Kidney (tissue), 14 donors: ENCODE data around the gene LAMTOR5. TPM values are rescaled to one million over a fixed set of nuclear protein-coding genes. Genes with fewer than 3 reads are reported as not detected.

Experiments used
- DNase-seq, 5 donors: peaks; one replicate each; pipeline ENCODE4 v3.0.0-alpha.2; 2013 to 2020
- FAIRE-seq: peaks from 2 replicates; lab custom pipeline; 2012; peaks lifted over from hg19 to GRCh38; lab: Jason Lieb, UNC
- H3K27ac ChIP-seq, 2 donors: one replicate each; pipeline ENCODE4 v1.7.0; 2013; ENCODE audit warnings: low read depth in 2 of 2, low read length in 2 of 2, inconsistent platforms in 1 of 2
- H3K27me3 ChIP-seq: one replicate; pipeline ENCODE4 v1.7.1; 2013; ENCODE audit warnings: low read length, inconsistent platforms; ENCODE audit not compliant: control insufficient read depth, insufficient read depth
- H3K36me3 ChIP-seq, 3 donors: one replicate each; pipeline versions ENCODE4 v1.7.0 to v1.7.1; 2013; ENCODE audit warnings: low read length in 3 of 3, control low read depth in 1 of 3, inconsistent platforms in 1 of 3; ENCODE audit not compliant: insufficient read depth in 3 of 3, control insufficient read depth in 2 of 3
- H3K4me1 ChIP-seq, 3 donors: one replicate each; pipeline versions ENCODE4 v1.7.0 to v1.7.1; 2013; ENCODE audit warnings: low read length in 3 of 3, inconsistent platforms in 1 of 3, low read depth in 1 of 3; ENCODE audit not compliant: control insufficient read depth in 2 of 3, insufficient read depth in 2 of 3
- H3K4me3 ChIP-seq, 3 donors: one replicate each; pipeline versions ENCODE4 v1.7.0 to v1.8.1; 2013; ENCODE audit warnings: low read length in 3 of 3, control low read depth in 1 of 3, inconsistent platforms in 1 of 3
- H3K9ac ChIP-seq, 3 donors: one replicate each; pipeline versions ENCODE4 v1.7.0 to v1.7.1; 2013; ENCODE audit warnings: low read length in 3 of 3, control low read depth in 1 of 3, inconsistent platforms in 1 of 3
- H3K9me3 ChIP-seq, 3 donors: one replicate each; pipeline versions ENCODE4 v1.7.0 to v1.7.1; 2013; ENCODE audit warnings: low read length in 3 of 3, control low read depth in 1 of 3, inconsistent platforms in 1 of 3; ENCODE audit not compliant: control insufficient read depth in 2 of 3, insufficient read depth in 1 of 3
- intact Hi-C: fragments of 100-400 bp; cut with DNase I; formaldehyde crosslinking; loops from one replicate; pipeline ENCODE4 v1.11.1; 2022
- polyA plus RNA-seq: library from polyadenylated mRNA; stranded (reverse); fragments of 350-450 nt; fragmentation: Illumina TruSeq; extraction: RNeasy Lipid Tissue Mini Kit (QIAGEN cat#74804); gene quantifications from one replicate; pipeline ENCODE4 v1.2.3, GENCODE V29; 2014; ENCODE audit warnings: low read depth, low replicate concordance; ENCODE audit not compliant: insufficient read depth
- total RNA-seq: library from RNA; stranded (reverse); fragmentation: NEBNext Ultra II Directional; extraction: Animal tissue kit (Norgen Biotek cat#: 25700); gene quantifications from one replicate; pipeline ENCODE4 v1.2.1, GENCODE V29; 2021
- TF ChIP-seq, protein P1 (sequence below): IDR thresholded peaks from 3 replicates; pipeline ENCODE4 v1.5.1; 2012; ENCODE audit warnings: mild to moderate bottlenecking, moderate library complexity, borderline replicate concordance; ENCODE audit not compliant: insufficient read depth; ENCODE audit errors: extremely low read depth
- donor health status: control.
- donor health status: control.
- donor health status: control.
- donor health status: control.
- donor health status: control.
- donor health status: DM: yes; HTN: yes; CAD: no.
- donor health status: Normal renal cell carcinoma (clear cell type).

The LAMTOR5 gene
- total and polyA plus RNA-seq, 2 donors from 2014 or later: 183 to 600 TPM

DNA sequence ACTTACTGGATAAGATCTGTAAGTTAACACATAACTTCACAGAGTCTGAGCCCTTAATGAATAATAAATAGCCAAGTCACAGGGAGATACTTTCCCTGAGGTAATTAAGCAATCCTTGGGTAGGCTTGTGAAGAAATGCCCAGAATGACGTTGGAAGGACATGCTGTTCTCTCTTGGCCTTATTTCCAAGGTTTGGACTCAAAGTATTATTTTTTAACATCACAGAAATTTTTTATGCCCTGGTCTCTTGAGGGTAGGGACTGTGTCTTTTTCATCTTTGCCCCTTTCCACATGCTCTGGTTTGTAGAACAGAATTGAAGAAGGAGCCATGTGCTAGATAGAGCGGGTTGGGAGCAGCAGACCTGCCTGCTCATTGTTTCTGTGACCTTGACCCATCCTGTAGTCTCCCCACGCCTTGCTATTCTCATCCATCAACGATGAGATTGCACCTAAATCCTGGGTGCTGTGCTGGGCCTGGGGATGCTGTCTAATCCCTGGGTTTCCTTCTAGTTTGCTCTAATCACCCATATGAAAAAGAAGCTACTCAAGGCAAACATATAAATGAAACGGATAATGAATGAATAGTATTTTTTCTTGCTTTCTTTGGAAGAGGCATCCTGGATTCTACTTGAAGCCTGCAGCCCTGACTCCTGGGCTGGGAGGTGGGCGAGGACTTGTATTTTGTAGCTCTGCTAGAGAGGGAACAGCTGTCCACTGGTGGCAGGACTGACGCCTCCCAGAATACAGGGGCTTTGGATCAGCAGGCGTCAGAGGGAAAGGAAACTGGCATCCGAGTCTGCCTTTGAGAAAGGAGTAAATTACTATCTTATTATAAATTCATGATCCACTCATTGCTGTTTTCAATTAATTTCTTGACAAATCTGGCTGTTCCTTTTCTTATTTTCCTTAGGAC, 17.5 kb upstream of the LAMTOR5 start:
- no peak overlapping the region for H3K9ac ChIP-seq
- intact Hi-C loops: no loop called here
- no peaks in the 10 kb centered on the region for H3K27me3 ChIP-seq
- TF ChIP-seq, protein P1, sequence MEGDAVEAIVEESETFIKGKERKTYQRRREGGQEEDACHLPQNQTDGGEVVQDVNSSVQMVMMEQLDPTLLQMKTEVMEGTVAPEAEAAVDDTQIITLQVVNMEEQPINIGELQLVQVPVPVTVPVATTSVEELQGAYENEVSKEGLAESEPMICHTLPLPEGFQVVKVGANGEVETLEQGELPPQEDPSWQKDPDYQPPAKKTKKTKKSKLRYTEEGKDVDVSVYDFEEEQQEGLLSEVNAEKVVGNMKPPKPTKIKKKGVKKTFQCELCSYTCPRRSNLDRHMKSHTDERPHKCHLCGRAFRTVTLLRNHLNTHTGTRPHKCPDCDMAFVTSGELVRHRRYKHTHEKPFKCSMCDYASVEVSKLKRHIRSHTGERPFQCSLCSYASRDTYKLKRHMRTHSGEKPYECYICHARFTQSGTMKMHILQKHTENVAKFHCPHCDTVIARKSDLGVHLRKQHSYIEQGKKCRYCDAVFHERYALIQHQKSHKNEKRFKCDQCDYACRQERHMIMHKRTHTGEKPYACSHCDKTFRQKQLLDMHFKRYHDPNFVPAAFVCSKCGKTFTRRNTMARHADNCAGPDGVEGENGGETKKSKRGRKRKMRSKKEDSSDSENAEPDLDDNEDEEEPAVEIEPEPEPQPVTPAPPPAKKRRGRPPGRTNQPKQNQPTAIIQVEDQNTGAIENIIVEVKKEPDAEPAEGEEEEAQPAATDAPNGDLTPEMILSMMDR: no peak
- DNase-seq: no peak
- no peaks in the 10 kb centered on the region for H3K9me3 ChIP-seq
- no peak overlapping the region for H3K4me3 ChIP-seq
- no peaks in the 10 kb centered on the region for H3K36me3 ChIP-seq
- FAIRE-seq: no peak
- H3K27ac ChIP-seq: no peak overlapping the region
- H3K4me1 ChIP-seq: no peaks in the 10 kb centered on the region

DNA sequence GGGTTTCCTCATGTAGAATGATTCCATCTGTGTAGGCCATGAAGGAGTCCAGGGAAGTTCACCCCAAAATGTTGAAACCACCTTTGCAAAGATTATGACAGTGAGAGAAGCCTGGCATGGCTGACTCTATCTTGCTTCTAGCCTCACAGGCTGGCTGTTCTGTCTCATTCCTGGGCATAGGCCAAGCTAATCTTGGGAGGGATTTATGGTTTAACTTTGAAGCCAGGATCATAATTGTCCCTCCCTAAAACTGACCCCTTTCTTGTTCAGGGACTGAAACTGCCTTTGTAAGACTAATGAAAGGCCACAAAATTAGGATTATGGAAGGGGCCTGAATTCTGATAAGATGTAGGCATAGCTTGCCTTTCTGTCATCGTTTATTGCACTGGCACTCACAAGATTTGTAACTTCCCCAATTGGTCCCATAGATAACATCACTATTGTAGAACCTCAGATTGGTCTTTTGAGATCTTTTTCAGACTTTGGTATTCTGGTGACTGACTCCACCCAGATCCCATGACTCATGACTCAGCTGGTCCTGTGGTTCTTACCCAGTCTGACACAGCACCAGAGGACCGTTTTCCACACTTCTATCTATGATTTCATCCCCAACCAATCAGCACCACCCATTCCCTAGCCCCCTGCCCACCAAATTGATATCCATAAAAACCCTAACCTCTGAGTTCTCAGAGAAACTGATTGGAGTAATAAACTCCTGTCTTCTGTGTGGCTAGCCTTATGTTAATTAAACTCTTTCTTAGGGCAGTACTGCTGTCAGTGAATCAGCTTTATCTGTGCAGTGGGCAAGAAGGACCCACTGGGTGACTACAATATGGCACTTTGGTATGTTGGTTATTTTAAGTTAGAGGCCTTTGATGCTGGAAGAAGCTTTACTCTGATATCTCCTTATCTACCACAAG, 13.6 kb upstream of the LAMTOR5 start:
- intact Hi-C loops: no loop called here
- TF ChIP-seq, protein P1: no peak
- Histone ChIP-seq H3K27ac (no peak overlapping the region), H3K4me1 (no peaks in the 10 kb centered on the region), H3K36me3 (no peaks in the 10 kb centered on the region), H3K4me3 (no peak overlapping the region), H3K27me3 (no peaks in the 10 kb centered on the region), H3K9me3 (no peaks in the 10 kb centered on the region), H3K9ac (no peak overlapping the region)
- DNase-seq: no peak
- no peak for FAIRE-seq

DNA sequence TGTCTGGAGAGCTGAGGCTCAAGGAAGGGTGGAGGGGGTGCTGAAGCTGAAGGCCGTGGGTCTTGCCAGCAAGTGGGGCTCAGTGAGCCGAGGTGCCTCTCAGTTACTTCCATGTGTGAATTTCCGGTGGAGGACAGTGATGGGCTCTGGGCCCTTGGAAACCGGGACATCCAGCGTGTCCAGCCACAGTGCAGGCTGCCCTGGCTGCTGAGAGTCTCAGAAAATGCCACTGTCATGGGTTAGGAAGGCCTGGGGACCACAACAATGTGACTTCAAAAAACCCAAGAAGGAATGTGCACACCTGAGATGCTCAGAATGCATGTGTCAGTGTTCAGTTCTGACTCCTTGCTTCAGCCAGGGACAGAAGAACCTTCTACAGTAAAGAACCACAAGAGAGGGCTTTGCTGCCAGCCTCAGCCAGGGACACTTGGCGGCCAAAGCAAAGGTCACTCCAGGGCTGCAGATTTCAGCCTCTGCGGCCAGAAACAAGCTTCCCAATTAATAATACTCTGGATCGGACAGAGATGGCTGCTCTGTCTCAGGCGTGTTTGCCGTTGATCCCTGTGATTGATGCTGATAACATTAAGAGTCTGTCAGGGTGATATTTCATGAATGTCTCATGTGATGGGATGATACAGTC, 12.6 kb upstream of the LAMTOR5 start:
- Histone ChIP-seq H3K4me3 (no peak overlapping the region), H3K36me3 (no peaks in the 10 kb centered on the region), H3K9ac (no peak overlapping the region), H3K27ac (no peak overlapping the region), H3K4me1 (no peaks in the 10 kb centered on the region), H3K9me3 (no peaks in the 10 kb centered on the region), H3K27me3 (no peaks in the 10 kb centered on the region)
- DNase-seq (no peak), FAIRE-seq (no peak)
- intact Hi-C loops: no loop called here
- TF ChIP-seq, protein P1: no peak
